DMS153 treated with DMSO at 0.1 percent for 48 hours (cell line): Measurements from ENCODE around the gene PATJ.
"Not testable (repeated sequence)": the region's sequence is repeated elsewhere in the genome, so short reads cannot be mapped to it uniquely, and the experiment has no call there.

ENCODE experiments used
- DNase-seq: peaks from one replicate; lab custom pipeline; 2025; ENCODE audit not compliant: unreplicated experiment; lab: John Stamatoyannopoulos, UW

Gene PATJ

GRCh38 chr1:62159940-62160348 is 417.7 kb downstream of the PATJ start:
- DNase-seq = no peak

GRCh38 chr1:62161711-62162110 is 419.4 kb downstream of the PATJ start:
- no peak for DNase-seq

- DNase-seq = not testable (repeated sequence)
These were observed 428.1 kb downstream of the PATJ start for GRCh38 chr1:62170380-62170779.

GRCh38 chr1:62175568-62176179 is 433.4 kb downstream of the PATJ start:
- DNase-seq = peak; percentile 81

GRCh38 chr1:62176597-62177312 is 434.5 kb downstream of the PATJ start:
- DNase-seq = no peak

GRCh38 chr1:62177621-62178020 is 435.3 kb downstream of the PATJ start:
- DNase-seq = no peak

GRCh38 chr1:62178372-62178771 is 436.1 kb downstream of the PATJ start:
- no peak for DNase-seq

- not testable (repeated sequence) for DNase-seq
These were observed 437.8 kb downstream of the PATJ start for GRCh38 chr1:62180054-62180453.

- peak; percentile 72 for DNase-seq
These were observed 438.4 kb downstream of the PATJ start for GRCh38 chr1:62180639-62181038.

GRCh38 chr1:62181532-62181931 is 439.3 kb downstream of the PATJ start:
- no peak for DNase-seq

- DNase-seq = peak; percentile 43
These were observed 439.9 kb downstream of the PATJ start for GRCh38 chr1:62182157-62182556.

- not testable (repeated sequence) for DNase-seq
These were observed 441.1 kb downstream of the PATJ start for GRCh38 chr1:62183164-62184020.

GRCh38 chr1:62184336-62184735 is 442.1 kb downstream of the PATJ start:
- no peak for DNase-seq

- DNase-seq = not testable (repeated sequence)
These were observed 443.0 kb downstream of the PATJ start for GRCh38 chr1:62185233-62185632.

GRCh38 chr1:62185677-62186076 is 443.4 kb downstream of the PATJ start:
- DNase-seq = no peak

GRCh38 chr1:62187548-62187947 is 445.3 kb downstream of the PATJ start:
- DNase-seq = no peak

GRCh38 chr1:62188111-62188510 is 445.8 kb downstream of the PATJ start:
- no peak for DNase-seq

- no peak for DNase-seq
These were observed 452.6 kb downstream of the PATJ start, which contains the start of gene L1TD1 for GRCh38 chr1:62194651-62195544. Gene L1TD1, plus strand, starts transcription at chr1:62194849. Its CDS starts 11,780 bp downstream, at chr1:62206629.

- no peak for DNase-seq
These were observed 453.9 kb downstream of the PATJ start for GRCh38 chr1:62196086-62196690.

- no peak for DNase-seq
These were observed 455.9 kb downstream of the PATJ start for GRCh38 chr1:62198069-62198780.
